Thyroid gland (tissue), 4 donors: ENCODE data around the gene SLC5A1. TPM values are rescaled to one million over a fixed set of nuclear protein-coding genes. Genes with fewer than 3 reads are reported as not detected.

Source experiments
- DNase-seq, 2 donors: peaks; one replicate each; pipeline ENCODE4 v3.0.0-alpha.2; 2019
- H3K27ac ChIP-seq, 3 donors: fragments of 200-600 bp; sonication (generic); 1 replicate in 2 of 3; 2 replicates in 1 of 3; pipeline ENCODE4 v1.5.1; 2016 to 2019; ENCODE audit warnings: mild to moderate bottlenecking in 1 of 3, moderate library complexity in 1 of 3
- H3K27me3 ChIP-seq: fragments of 200-600 bp; sonication (generic); one replicate; pipeline ENCODE4 v1.5.1; 2019
- H3K36me3 ChIP-seq, 2 donors: fragments of 200-600 bp; sonication (generic); one replicate each; pipeline ENCODE4 v1.5.1; 2016 to 2019
- H3K4me1 ChIP-seq, 2 donors: fragments of 200-600 bp; sonication (generic); one replicate each; pipeline ENCODE4 v1.5.1; 2017 to 2019
- H3K4me3 ChIP-seq, 3 donors: fragments of 200-600 bp; sonication (generic); replicated peaks in 1 of 3; 1 replicate in 2 of 3; 2 replicates in 1 of 3; pipeline ENCODE4 v1.5.1; 2016; ENCODE audit warnings: mild to moderate bottlenecking in 1 of 3
- H3K9me3 ChIP-seq: fragments of 200-600 bp; sonication (generic); one replicate; pipeline ENCODE4 v1.5.1; 2017
- POLR2A ChIP-seq, 2 donors: fragments of 450-650 bp; IDR thresholded peaks; one replicate each; pipeline ENCODE4 v1.6.1; 2017; ENCODE audit warnings: antibody characterized with exemption in 2 of 2, mild to moderate bottlenecking in 2 of 2, moderate library complexity in 1 of 2
- WGBS, 2 donors: methylation state at CpG; one replicate each; pipeline ENCODE4 v1.1.5; 2017; 5-methylcytosine and 5-hydroxymethylcytosine counted together
- intact Hi-C: fragments of 100-400 bp; cut with DNase I; formaldehyde crosslinking; loops from one replicate; pipeline ENCODE4 v1.15.1; 2023
- total RNA-seq, 4 donors: library from RNA; depleted of rRNA; stranded (reverse); fragments of >200 nt; gene quantifications; one replicate each; pipeline ENCODE4 v1.2.3, GENCODE V29; 2016
- TF ChIP-seq, protein P1 (sequence below), 6 experiments: fragments of 200-600 bp in 3 of 6; fragments of 450-650 bp in 3 of 6; sonication (generic) in 3 of 6; IDR thresholded peaks; one replicate each; pipeline ENCODE4 v1.5.1; 2016 to 2019; ENCODE audit warnings: antibody characterized with exemption in 6 of 6, mild to moderate bottlenecking in 2 of 6, inconsistent platforms in 1 of 6, moderate library complexity in 1 of 6

The SLC5A1 gene
- total RNA-seq, 4 donors from 2014 or later: not detected

DNA sequence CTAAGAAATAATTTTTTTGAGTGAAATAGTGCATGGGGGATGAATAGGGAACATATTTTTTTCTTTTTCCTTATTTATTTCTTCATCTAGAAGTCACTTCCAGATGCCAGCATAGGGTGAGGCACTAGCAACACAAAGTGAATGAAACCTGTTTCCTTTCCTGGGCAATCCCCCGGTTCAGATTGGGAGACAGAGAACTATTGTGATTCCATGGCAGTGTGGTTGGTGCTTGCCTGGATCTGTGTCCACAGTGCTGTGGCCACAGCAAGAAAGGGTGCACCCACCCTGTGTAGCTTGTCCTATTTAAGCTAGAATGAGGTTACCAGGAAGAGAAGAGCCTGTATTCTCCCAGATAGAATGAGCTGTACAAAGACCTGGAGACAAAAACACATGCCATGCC, 57.6 kb downstream of the SLC5A1 start:
- no peaks in the 10 kb centered on the region for H3K27me3 ChIP-seq
- H3K4me1 ChIP-seq: no peaks in the 10 kb centered on the region
- H3K27ac ChIP-seq: no peak overlapping the region
- no peaks in the 10 kb centered on the region for H3K36me3 ChIP-seq
- DNase-seq: no peak
- no peaks in the 10 kb centered on the region for H3K9me3 ChIP-seq
- TF ChIP-seq, protein P1, sequence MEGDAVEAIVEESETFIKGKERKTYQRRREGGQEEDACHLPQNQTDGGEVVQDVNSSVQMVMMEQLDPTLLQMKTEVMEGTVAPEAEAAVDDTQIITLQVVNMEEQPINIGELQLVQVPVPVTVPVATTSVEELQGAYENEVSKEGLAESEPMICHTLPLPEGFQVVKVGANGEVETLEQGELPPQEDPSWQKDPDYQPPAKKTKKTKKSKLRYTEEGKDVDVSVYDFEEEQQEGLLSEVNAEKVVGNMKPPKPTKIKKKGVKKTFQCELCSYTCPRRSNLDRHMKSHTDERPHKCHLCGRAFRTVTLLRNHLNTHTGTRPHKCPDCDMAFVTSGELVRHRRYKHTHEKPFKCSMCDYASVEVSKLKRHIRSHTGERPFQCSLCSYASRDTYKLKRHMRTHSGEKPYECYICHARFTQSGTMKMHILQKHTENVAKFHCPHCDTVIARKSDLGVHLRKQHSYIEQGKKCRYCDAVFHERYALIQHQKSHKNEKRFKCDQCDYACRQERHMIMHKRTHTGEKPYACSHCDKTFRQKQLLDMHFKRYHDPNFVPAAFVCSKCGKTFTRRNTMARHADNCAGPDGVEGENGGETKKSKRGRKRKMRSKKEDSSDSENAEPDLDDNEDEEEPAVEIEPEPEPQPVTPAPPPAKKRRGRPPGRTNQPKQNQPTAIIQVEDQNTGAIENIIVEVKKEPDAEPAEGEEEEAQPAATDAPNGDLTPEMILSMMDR (IDR thresholded peaks at IDR 0.05): no peak
- no peak for TF ChIP-seq POLR2A (IDR thresholded peaks at IDR 0.05)
- intact Hi-C loops: no loop called here
- WGBS, 2 donors: 45 to 55% methylated on average over 1 of the region's 1 CpG
- no peak overlapping the region for H3K4me3 ChIP-seq

DNA sequence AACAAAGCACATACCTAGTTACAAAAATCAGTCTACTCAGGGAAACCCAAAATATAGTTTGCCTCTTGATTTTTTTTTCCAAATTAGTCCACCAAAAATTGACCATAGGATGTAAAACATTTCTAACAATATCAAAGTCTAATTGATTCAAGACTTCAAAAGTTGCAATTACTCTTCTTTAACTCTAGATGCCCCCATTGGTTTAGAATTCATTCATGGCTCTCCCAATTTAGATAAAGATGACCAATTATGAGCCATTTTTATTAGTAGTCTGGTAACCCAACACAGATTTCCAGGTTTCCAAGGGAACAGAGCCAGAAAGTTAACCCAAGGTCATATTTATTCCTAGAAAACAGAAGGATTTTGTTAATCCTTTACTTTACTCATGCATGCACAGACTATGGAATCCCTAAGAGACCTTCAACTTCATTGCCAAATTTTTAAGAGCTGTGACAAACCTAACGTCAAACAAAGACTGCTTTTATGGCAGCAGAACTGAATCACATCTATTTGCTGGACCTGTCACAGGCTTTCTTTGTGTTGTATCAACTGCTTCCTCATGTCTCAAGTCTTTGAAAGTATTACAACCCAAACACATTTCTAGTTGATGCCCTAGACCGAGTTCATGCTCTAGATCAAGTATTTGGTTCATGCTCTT, 60.7 kb downstream of the SLC5A1 start:
- TF ChIP-seq, protein P1 (IDR thresholded peaks at IDR 0.05): peak in 3 of 6 experiments; percentile 14 to 35 (median 23)
- no peak for TF ChIP-seq POLR2A (IDR thresholded peaks at IDR 0.05)
- no peak for DNase-seq
- intact Hi-C loops: no loop called here
- Histone ChIP-seq H3K4me1 (no peaks in the 10 kb centered on the region), H3K36me3 (no peaks in the 10 kb centered on the region), H3K9me3 (no peaks in the 10 kb centered on the region), H3K27me3 (no peaks in the 10 kb centered on the region), H3K27ac (no peak overlapping the region), H3K4me3 (no peak overlapping the region)
- WGBS, 2 donors: 48 to 53% methylated on average over 2 of the region's 2 CpGs

DNA sequence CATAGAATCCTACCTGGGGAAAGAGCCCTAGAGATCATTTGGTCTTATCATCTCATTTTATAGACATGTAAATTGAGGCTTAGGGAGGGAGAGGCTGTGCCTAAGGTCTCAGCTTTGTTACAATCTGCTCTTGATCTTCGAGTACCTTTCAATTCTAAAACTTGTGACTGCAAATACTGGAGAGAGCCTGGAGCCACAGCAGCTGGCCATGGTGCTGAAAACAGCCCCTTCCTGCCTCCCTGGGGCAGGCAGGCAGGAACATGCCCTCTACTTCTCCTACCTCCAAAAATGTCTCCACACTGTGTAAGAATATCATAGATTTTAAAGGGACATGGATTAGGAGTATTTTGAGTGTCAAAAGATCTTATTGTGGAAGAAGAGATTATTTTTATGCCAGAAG, 63.9 kb downstream of the SLC5A1 start:
- intact Hi-C loops: no loop called here
- Histone ChIP-seq H3K27me3 (no peaks in the 10 kb centered on the region), H3K4me3 (no peak overlapping the region), H3K27ac (no peak overlapping the region), H3K4me1 (no peaks in the 10 kb centered on the region), H3K36me3 (no peaks in the 10 kb centered on the region), H3K9me3 (no peaks in the 10 kb centered on the region)
- DNase-seq: no peak
- no peak for TF ChIP-seq POLR2A (IDR thresholded peaks at IDR 0.05)
- TF ChIP-seq, protein P1 (IDR thresholded peaks at IDR 0.05): no peak
- 0 to 17% methylated on average over 1 of the region's 1 CpG for WGBS, 2 donors

DNA sequence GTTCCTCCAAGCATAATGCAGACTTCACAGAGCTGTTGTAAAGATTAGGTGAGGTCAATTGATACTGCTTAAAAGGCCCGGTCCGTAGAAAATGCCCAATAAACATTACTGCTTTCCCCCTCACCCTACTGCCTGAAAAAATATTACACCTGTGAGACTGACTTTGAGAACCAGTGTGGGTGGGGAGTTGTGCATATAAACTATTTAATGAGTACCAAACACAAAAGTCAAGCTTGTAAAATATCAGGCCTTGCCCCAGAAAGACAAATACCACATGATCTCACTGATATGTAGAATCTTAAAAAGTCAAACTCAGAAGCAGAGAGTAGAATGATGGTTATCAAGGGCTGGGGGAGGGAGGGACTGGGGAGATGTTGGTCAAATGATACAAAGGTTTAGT, 69.3 kb downstream of the SLC5A1 start:
- H3K27me3 ChIP-seq: no peaks in the 10 kb centered on the region
- no peak overlapping the region for H3K4me3 ChIP-seq
- TF ChIP-seq, protein P1 (IDR thresholded peaks at IDR 0.05): no peak
- no peak for TF ChIP-seq POLR2A (IDR thresholded peaks at IDR 0.05)
- H3K36me3 ChIP-seq: no peaks in the 10 kb centered on the region
- intact Hi-C loops: no loop called here
- 53 to 59% methylated on average over 2 of the region's 2 CpGs for WGBS, 2 donors
- no peaks in the 10 kb centered on the region for H3K9me3 ChIP-seq
- no peak for DNase-seq
- no peak overlapping the region for H3K27ac ChIP-seq
- no peaks in the 10 kb centered on the region for H3K4me1 ChIP-seq

DNA sequence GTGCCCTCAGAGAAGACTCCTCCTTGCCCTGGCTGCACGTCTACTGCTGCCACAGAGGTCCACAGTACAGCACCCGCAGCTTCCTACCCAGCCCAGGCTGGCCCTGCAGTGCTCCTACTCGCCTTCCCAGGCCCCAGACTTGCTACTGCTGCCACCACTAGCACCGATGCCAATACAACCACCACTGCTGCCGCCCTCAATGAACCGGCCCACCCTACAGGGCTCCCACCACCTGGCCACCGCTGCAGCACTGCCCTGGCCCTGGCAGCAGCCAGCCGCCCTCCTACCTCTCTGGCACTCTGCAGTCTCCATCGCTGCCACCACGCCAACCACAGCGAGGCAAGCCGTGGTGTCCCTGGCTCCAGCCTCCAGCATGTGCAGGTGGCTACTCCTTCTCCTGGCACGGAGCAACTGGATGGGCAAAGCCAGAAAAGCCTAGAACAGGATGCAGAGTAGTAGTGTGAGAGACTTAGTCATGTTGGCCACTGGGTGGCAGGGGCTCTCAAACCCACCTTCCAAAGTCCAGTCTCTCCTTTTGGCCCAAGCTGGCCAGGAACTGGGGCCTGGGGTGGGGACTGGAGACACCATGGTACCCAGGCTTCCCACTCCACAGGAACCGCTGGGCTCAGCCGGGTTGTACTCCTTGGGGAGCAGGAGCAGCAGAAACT, 76.6 kb downstream of the SLC5A1 start:
- Histone ChIP-seq H3K36me3 (no peaks in the 10 kb centered on the region), H3K27me3 (no peaks in the 10 kb centered on the region), H3K4me3 (no peak overlapping the region), H3K9me3 (no peaks in the 10 kb centered on the region), H3K4me1 (no peaks in the 10 kb centered on the region), H3K27ac (no peak overlapping the region)
- 77 to 91% methylated on average over 11 to 13 of the region's 15 CpGs for whole genome bisulfite sequencing, 2 donors
- TF ChIP-seq, protein P1 (IDR thresholded peaks at IDR 0.05): no peak
- TF ChIP-seq POLR2A (IDR thresholded peaks at IDR 0.05): no peak
- DNase-seq: no peak
- intact Hi-C loops: no loop called here
